DOHH2 (cell line): Measurements from ENCODE around the gene QSOX2.

ENCODE experiments used
- H3F3A ChIP-seq: fragments of 200-600 bp; sonication (generic), shearing (Covaris generic); 2 replicates; pipeline ENCODE4 v1.6.0; 2016; ENCODE audit warnings: antibody characterized with exemption, mild to moderate bottlenecking; ENCODE audit not compliant: control insufficient read depth, insufficient read depth
- H3K27ac ChIP-seq: fragments of 200-600 bp; sonication (generic); 2 replicates; pipeline ENCODE4 v1.5.1; 2014; ENCODE audit warnings: low read depth, mild to moderate bottlenecking, low read length, moderate library complexity
- H3K27me3 ChIP-seq: fragments of 200-600 bp; sonication (generic); 2 replicates; pipeline ENCODE4 v1.6.1; 2014; ENCODE audit warnings: mild to moderate bottlenecking, low read length, mixed read lengths; ENCODE audit not compliant: control insufficient read depth
- H3K36me3 ChIP-seq: fragments of 200-600 bp; sonication (generic); 2 replicates; pipeline ENCODE4 v1.6.1; 2014; ENCODE audit warnings: mild to moderate bottlenecking, low read length, moderate library complexity, mixed read lengths; ENCODE audit not compliant: control insufficient read depth
- H3K4me1 ChIP-seq: fragments of 200-600 bp; sonication (generic); 2 replicates; pipeline ENCODE4 v1.6.1; 2014; ENCODE audit warnings: mild to moderate bottlenecking, low read length, mixed read lengths; ENCODE audit not compliant: control insufficient read depth
- H3K4me2 ChIP-seq: fragments of 200-600 bp; sonication (generic); 2 replicates; pipeline ENCODE4 v1.6.0; 2014; ENCODE audit warnings: mild to moderate bottlenecking, low read length, moderate library complexity
- H3K4me3 ChIP-seq: fragments of 200-600 bp; sonication (generic); 2 replicates; pipeline ENCODE4 v1.5.1; 2014; ENCODE audit warnings: mild to moderate bottlenecking, low read length, mixed read lengths
- H3K79me2 ChIP-seq: fragments of 200-600 bp; sonication (generic); 2 replicates; pipeline ENCODE4 v1.6.1; 2014; ENCODE audit warnings: mild to moderate bottlenecking, low read length, mixed read lengths; ENCODE audit not compliant: control insufficient read depth
- H3K9me2 ChIP-seq: fragments of 200-600 bp; sonication (generic); replicated peaks from 2 replicates; pipeline ENCODE4 v1.6.1; 2014; ENCODE audit warnings: mild to moderate bottlenecking, low read length, mixed read lengths; ENCODE audit not compliant: control insufficient read depth
- H3K9me3 ChIP-seq: fragments of 200-600 bp; sonication (generic); 2 replicates; pipeline ENCODE4 v1.6.1; 2014; ENCODE audit warnings: antibody characterized with exemption, low read length, mixed read lengths; ENCODE audit not compliant: control insufficient read depth, insufficient read depth
- H4K20me1 ChIP-seq: fragments of 200-600 bp; sonication (generic); 2 replicates; pipeline ENCODE4 v1.6.0; 2014; ENCODE audit warnings: low read depth, mild to moderate bottlenecking, antibody characterized with exemption, low read length, moderate library complexity; ENCODE audit not compliant: control insufficient read depth, insufficient read depth
- EZH2phosphoT487 ChIP-seq: fragments of 200-600 bp; sonication (generic); IDR thresholded peaks from 2 replicates; pipeline ENCODE4 v1.6.1; 2017; ENCODE audit warnings: borderline replicate concordance, mild to moderate bottlenecking, antibody characterized with exemption, low read length, moderate library complexity, mixed read lengths
- TF ChIP-seq, protein P1 (sequence below): fragments of 200-600 bp; sonication (generic); IDR thresholded peaks from one replicate; pipeline ENCODE4 v1.5.1; 2014; ENCODE audit warnings: antibody characterized with exemption, mild to moderate bottlenecking, low read depth, low read length; ENCODE audit not compliant: poor library complexity, severe bottlenecking

The QSOX2 gene

DNA sequence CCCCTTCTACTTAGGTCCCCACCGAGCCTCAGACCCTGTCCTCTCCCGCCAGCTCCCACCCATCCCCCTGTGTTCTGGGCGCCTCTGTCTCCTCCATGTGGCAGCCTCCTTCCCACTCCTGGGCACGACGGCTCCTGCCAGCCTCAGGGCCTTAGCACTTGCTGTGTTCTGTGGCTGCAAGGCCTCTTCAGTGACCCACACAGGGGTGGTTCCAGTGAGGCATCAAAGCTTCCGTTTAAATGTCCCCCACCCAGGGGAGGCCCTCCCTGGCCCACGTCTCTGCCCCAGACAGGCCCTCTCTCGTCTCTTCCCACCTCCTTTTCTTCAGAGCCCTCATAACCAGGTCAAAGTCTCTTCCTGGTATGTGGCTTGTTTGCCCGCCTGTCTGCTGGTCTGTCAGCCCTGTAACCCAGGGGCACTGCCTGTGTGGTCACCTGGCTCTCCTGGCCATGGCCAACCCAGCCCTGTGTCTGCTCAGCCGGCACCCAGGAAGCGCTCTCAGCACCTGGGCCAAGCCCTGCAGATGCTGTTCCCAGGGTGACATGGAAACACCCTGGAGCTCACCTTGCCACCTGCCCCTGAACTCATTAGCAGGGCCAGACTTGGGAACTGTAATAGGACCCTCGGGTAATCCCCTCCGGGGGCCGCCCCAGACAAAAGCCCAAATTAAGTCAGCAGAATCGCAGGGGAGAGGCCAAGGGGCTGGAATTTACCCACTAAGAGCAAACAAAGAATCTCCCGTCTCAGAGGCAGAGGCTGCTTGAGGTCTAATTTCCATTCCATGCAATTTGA lies 74.4 kb downstream of the QSOX2 start:
- Histone ChIP-seq H3K27me3 (no peaks in the 10 kb centered on the region), H3K27ac (no peak overlapping the region)
- TF ChIP-seq EZH2phosphoT487, result no peak
- TF ChIP-seq, protein P1, sequence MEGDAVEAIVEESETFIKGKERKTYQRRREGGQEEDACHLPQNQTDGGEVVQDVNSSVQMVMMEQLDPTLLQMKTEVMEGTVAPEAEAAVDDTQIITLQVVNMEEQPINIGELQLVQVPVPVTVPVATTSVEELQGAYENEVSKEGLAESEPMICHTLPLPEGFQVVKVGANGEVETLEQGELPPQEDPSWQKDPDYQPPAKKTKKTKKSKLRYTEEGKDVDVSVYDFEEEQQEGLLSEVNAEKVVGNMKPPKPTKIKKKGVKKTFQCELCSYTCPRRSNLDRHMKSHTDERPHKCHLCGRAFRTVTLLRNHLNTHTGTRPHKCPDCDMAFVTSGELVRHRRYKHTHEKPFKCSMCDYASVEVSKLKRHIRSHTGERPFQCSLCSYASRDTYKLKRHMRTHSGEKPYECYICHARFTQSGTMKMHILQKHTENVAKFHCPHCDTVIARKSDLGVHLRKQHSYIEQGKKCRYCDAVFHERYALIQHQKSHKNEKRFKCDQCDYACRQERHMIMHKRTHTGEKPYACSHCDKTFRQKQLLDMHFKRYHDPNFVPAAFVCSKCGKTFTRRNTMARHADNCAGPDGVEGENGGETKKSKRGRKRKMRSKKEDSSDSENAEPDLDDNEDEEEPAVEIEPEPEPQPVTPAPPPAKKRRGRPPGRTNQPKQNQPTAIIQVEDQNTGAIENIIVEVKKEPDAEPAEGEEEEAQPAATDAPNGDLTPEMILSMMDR, result no peak

DNA sequence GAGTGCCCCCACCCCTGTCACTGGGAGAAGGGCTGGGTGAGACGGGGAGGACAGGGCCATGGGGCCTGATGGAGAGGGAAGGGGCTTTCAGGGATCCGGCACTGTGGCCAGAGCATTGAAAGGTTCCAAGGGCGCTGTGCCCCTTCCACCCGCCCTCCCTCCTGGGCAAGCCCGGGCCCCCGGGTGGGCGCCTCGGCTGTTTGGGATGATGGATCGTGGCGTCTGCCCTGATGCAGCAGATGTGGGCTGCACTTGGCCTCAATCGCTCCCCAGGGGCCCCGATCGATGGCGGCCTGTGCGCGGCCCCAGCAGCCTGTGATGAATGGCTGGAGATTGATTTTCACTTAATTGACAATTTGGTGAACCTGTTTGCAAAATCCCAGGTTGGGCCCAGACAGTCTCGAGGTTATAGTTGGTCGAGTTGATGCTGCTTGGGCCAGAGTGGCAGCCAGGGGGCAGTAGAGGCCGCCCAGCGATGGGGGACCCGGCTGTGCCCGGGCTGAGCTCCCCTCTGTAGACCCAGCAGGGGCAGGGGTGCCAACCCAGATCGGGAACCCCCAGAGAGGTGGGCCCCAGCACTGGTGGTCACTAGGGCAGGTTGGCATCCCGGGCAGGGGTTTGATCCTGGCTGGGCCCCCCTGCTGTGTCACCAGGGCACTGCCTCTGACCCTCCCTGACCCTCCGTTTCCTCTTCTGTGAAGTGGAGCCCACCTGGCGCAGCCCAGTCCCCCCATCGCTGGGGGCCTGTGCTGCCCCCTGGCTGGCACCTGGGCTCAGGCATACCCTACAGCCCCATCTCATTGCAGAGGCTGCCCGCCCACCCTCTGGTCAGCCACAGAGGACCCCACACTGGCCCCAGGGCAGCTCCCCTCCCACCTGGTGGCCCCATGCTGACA lies 75.4 kb downstream of the QSOX2 start:
- no peak overlapping the region for H3K4me3 ChIP-seq
- H3K79me2 ChIP-seq, result no peaks in the 10 kb centered on the region
- no peaks in the 10 kb centered on the region for H4K20me1 ChIP-seq
- no peaks in the 10 kb centered on the region for H3F3A ChIP-seq
- peaks cover 17% of the 10 kb centered on the region for H3K4me1 ChIP-seq
- H3K27ac ChIP-seq, result no peak overlapping the region
- no peaks in the 10 kb centered on the region for H3K36me3 ChIP-seq
- H3K4me2 ChIP-seq, result no peak overlapping the region
- no peaks in the 10 kb centered on the region for H3K9me3 ChIP-seq
- H3K27me3 ChIP-seq, result no peaks in the 10 kb centered on the region
- no peaks in the 10 kb centered on the region for H3K9me2 ChIP-seq
- TF ChIP-seq, protein P1, result peak; percentile 94
- no peak for TF ChIP-seq EZH2phosphoT487

More for the DNA sequence above, 74.4 kb downstream of the QSOX2 start:
- Histone ChIP-seq H3K9me2 (no peaks in the 10 kb centered on the region), H3K4me2 (no peak overlapping the region), H3F3A (no peaks in the 10 kb centered on the region), H3K4me3 (no peak overlapping the region), H3K36me3 (no peaks in the 10 kb centered on the region), H4K20me1 (no peaks in the 10 kb centered on the region), H3K79me2 (no peaks in the 10 kb centered on the region), H3K4me1 (peaks cover 17% of the 10 kb centered on the region), H3K9me3 (no peaks in the 10 kb centered on the region)

DNA sequence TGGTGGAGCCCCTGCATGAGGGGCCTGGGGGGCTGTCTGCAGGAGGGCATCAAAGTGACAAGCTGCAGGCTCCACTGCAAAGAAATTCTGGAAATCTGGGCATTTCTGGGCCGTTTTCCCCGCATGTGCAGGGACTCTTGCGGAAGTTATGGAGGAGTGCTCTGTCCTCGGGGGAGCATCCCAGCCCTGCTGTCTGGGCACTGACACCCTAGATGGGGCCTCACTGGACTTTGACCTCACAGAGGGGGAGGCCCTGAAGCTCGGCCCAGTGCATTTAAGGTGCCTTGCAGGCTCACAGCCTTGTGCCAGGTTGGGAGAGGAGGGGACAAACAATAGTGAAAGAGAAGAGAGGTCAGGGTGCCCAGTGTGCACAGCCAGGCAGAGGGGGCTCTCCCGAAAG lies 76.1 kb downstream of the QSOX2 start:
- Histone ChIP-seq H3K4me1 (peaks cover 17% of the 10 kb centered on the region), H3K9me2 (no peaks in the 10 kb centered on the region), H3F3A (no peaks in the 10 kb centered on the region), H3K27ac (no peak overlapping the region), H4K20me1 (no peaks in the 10 kb centered on the region), H3K36me3 (no peaks in the 10 kb centered on the region), H3K4me3 (no peak overlapping the region), H3K9me3 (no peaks in the 10 kb centered on the region), H3K79me2 (no peaks in the 10 kb centered on the region), H3K4me2 (no peak overlapping the region), H3K27me3 (no peaks in the 10 kb centered on the region)
- TF ChIP-seq, protein P1, result no peak
- no peak for TF ChIP-seq EZH2phosphoT487
